HEK293T (cell line): ENCODE measurements around the gene FBXO31.

Source experiments
- CTCF ChIA-PET: fragments of 350-600 bp; formaldehyde crosslinking; extraction: SDS; loops from one replicate; lab custom pipeline; 2021; ENCODE audit warnings: antibody characterized with exemption, inconsistent platforms; lab: Yijun Ruan, JAX
- POLR2A ChIA-PET: fragments of 350-600 bp; formaldehyde crosslinking; extraction: SDS; loops from one replicate; lab custom pipeline; 2020; ENCODE audit warnings: antibody characterized with exemption, inconsistent platforms; lab: Yijun Ruan, JAX
- DNase-seq: peaks from one replicate; pipeline ENCODE4 v3.0.0; 2012; ENCODE audit warnings: mixed read lengths; ENCODE audit errors: extremely low spot score
- ARNT ChIP-seq: fragments of 450-650 bp; IDR thresholded peaks from 2 replicates; pipeline ENCODE4 v1.6.1; 2017; ENCODE audit warnings: mild to moderate bottlenecking
- BHLHE40 ChIP-seq: fragments of 450-650 bp; IDR thresholded peaks from 2 replicates; pipeline ENCODE4 v1.6.1; 2016; ENCODE audit warnings: mild to moderate bottlenecking, moderate library complexity, borderline replicate concordance
- CTBP1 ChIP-seq: fragments of 450-650 bp; IDR thresholded peaks from 2 replicates; pipeline ENCODE4 v1.6.1; 2016; ENCODE audit warnings: borderline replicate concordance
- ELF4 ChIP-seq: fragments of 450-650 bp; IDR thresholded peaks from 2 replicates; pipeline ENCODE4 v1.6.1; 2017; ENCODE audit warnings: antibody characterized with exemption
- FOXA1 ChIP-seq: fragments of 450-650 bp; IDR thresholded peaks from 2 replicates; pipeline ENCODE4 v1.6.1; 2016; ENCODE audit warnings: mild to moderate bottlenecking
- FOXK2 ChIP-seq: fragments of 450-650 bp; IDR thresholded peaks from 2 replicates; pipeline ENCODE4 v1.6.1; 2016; ENCODE audit warnings: mild to moderate bottlenecking
- FOXM1 ChIP-seq: fragments of 450-650 bp; IDR thresholded peaks from 2 replicates; pipeline ENCODE4 v1.6.1; 2017; ENCODE audit warnings: mild to moderate bottlenecking, borderline replicate concordance
- HDGF ChIP-seq: fragments of 450-650 bp; IDR thresholded peaks from 2 replicates; pipeline ENCODE4 v1.6.1; 2017; ENCODE audit warnings: antibody characterized with exemption, borderline replicate concordance
- L3MBTL2 ChIP-seq: fragments of 450-650 bp; conservative IDR thresholded peaks from 2 replicates; pipeline ENCODE4 v1.6.1; 2016; ENCODE audit warnings: mild to moderate bottlenecking
- LEF1 ChIP-seq: fragments of 450-650 bp; IDR thresholded peaks from 2 replicates; pipeline ENCODE4 v1.6.1; 2017; ENCODE audit warnings: mild to moderate bottlenecking, borderline replicate concordance
- NFRKB ChIP-seq: fragments of 450-650 bp; IDR thresholded peaks from 2 replicates; pipeline ENCODE4 v1.6.1; 2016; ENCODE audit warnings: mild to moderate bottlenecking, moderate library complexity
- SP1 ChIP-seq: fragments of 450-650 bp; IDR thresholded peaks from 2 replicates; pipeline ENCODE4 v1.6.1; 2017
- SUZ12 ChIP-seq: fragments of 450-650 bp; IDR thresholded peaks from 2 replicates; pipeline ENCODE4 v1.6.1; 2016; ENCODE audit warnings: mild to moderate bottlenecking
- TARDBP ChIP-seq: fragments of 450-650 bp; IDR thresholded peaks from 2 replicates; pipeline ENCODE4 v1.6.1; 2016
- ZNF384 ChIP-seq: fragments of 450-650 bp; IDR thresholded peaks from 2 replicates; pipeline ENCODE4 v1.6.1; 2016
- TF ChIP-seq, protein P1 (sequence below): fragments of 450-650 bp; IDR thresholded peaks from 2 replicates; pipeline ENCODE4 v1.6.1; 2016

FBXO31 gene

GRCh38 chr16:87314990-87315420, 68.6 kb downstream of the FBXO31 start:
- TF ChIP-seq FOXA1 = no peak
- no peak for TF ChIP-seq SP1
- TF ChIP-seq, protein P1, sequence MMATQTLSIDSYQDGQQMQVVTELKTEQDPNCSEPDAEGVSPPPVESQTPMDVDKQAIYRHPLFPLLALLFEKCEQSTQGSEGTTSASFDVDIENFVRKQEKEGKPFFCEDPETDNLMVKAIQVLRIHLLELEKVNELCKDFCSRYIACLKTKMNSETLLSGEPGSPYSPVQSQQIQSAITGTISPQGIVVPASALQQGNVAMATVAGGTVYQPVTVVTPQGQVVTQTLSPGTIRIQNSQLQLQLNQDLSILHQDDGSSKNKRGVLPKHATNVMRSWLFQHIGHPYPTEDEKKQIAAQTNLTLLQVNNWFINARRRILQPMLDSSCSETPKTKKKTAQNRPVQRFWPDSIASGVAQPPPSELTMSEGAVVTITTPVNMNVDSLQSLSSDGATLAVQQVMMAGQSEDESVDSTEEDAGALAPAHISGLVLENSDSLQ = no peak
- TF ChIP-seq TARDBP = no peak
- TF ChIP-seq FOXM1 = no peak
- TF ChIP-seq ARNT = no peak
- no peak for TF ChIP-seq SUZ12
- no peak for TF ChIP-seq L3MBTL2
- no peak for TF ChIP-seq NFRKB
- TF ChIP-seq CTBP1 = no peak
- no peak for TF ChIP-seq LEF1
- TF ChIP-seq ZNF384 = no peak
- no peak for TF ChIP-seq ELF4
- TF ChIP-seq FOXK2 = no peak
- no peak for TF ChIP-seq BHLHE40
- no peak for TF ChIP-seq HDGF
- DNase-seq = no peak
- POLR2A ChIA-PET = interaction anchor here (1.5 kb wide), 1 partner anchor 19 kb away, joined by 3 read pairs; no protein-coding TSS in a partner anchor
- CTCF ChIA-PET = no interaction called here

DNA sequence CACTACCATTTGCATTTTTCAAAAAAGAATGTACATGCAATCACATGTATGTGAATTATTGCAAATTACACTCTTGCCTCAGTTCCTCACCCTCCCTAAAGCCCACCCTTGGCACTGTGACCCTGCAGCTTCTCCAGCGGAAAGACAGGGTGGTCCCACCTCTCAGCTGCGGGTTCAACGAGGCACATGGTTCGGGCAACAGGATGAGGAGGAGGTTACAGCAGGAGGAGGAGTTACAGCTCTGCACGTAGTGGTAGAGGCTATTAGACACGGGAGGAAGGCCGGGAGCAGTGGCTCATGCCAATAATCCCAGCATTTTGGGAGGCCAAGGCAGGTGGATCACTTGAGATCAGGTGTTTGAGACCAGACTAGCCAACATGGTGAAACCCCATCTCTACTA, 71.6 kb downstream of the FBXO31 start:
- TF ChIP-seq TARDBP = no peak
- TF ChIP-seq, protein P1 = no peak
- ChIA-PET POLR2A (interaction anchor here (1.6 kb wide), 1 partner anchor 72 kb away, joined by 3 read pairs; the partner anchor contains the start of gene FBXO31), CTCF (no interaction called here)
- no peak for DNase-seq

DNA sequence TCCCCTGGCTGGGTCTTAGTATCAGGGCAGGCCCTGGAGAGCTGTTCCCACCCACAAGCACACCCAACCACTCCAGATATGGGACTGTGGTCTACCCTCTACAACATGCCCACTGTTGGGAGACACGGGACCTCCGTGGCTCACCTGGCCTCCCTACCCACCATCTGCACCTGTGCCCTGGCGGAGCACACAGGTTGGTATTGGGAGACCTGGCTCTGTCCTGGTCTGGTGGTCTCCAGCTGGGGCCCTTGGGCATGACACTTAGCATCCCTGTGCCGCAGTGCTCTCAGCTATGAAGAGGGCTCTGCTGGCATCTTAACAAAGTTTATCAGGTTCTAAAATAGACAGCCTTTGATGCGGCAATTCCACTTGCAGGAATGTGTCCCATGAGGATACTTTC, 72.2 kb downstream of the FBXO31 start:
- no peak for TF ChIP-seq NFRKB
- TF ChIP-seq, protein P1 = no peak
- TF ChIP-seq FOXK2 = no peak
- no peak for TF ChIP-seq ARNT
- TF ChIP-seq SUZ12 = no peak
- no peak for TF ChIP-seq SP1
- TF ChIP-seq HDGF = no peak
- no peak for TF ChIP-seq LEF1
- TF ChIP-seq ZNF384 = no peak
- TF ChIP-seq CTBP1 = no peak
- no peak for TF ChIP-seq FOXA1
- no peak for TF ChIP-seq BHLHE40
- no peak for TF ChIP-seq TARDBP
- TF ChIP-seq ELF4 = no peak
- no peak for TF ChIP-seq FOXM1
- no peak for TF ChIP-seq L3MBTL2
- ChIA-PET CTCF (no interaction called here), POLR2A (no interaction called here)
- DNase-seq = no peak

- DNase-seq = no peak
- ChIA-PET CTCF (no interaction called here), POLR2A (no interaction called here)
- TF ChIP-seq HDGF = no peak
These were observed 73.0 kb downstream of the FBXO31 start for GRCh38 chr16:87310610-87311009.

- no peak for DNase-seq
- CTCF ChIA-PET = no interaction called here
- TF ChIP-seq TARDBP (no peak), HDGF (no peak), SP1 (no peak), ZNF384 (no peak), ELF4 (no peak), L3MBTL2 (no peak), FOXA1 (no peak), ARNT (no peak), CTBP1 (no peak), FOXK2 (no peak), FOXM1 (no peak), LEF1 (no peak), BHLHE40 (no peak), NFRKB (no peak), SUZ12 (no peak)
- TF ChIP-seq, protein P1 = no peak
- POLR2A ChIA-PET = no interaction called here
These were observed 73.7 kb downstream of the FBXO31 start for GRCh38 chr16:87309620-87310525.

- no peak for DNase-seq
- ChIA-PET CTCF (no interaction called here), POLR2A (no interaction called here)
- no peak for TF ChIP-seq HDGF
- no peak for TF ChIP-seq ELF4
- TF ChIP-seq FOXM1 = no peak
- TF ChIP-seq TARDBP = no peak
- TF ChIP-seq NFRKB = no peak
- no peak for TF ChIP-seq ZNF384
- no peak for TF ChIP-seq FOXK2
- TF ChIP-seq SUZ12 = no peak
- TF ChIP-seq ARNT = no peak
- TF ChIP-seq SP1 = no peak
- TF ChIP-seq L3MBTL2 = no peak
- no peak for TF ChIP-seq LEF1
- TF ChIP-seq CTBP1 = no peak
- TF ChIP-seq, protein P1 = no peak
These were observed 74.8 kb downstream of the FBXO31 start for GRCh38 chr16:87308826-87309225.
